K562 (cell line): ENCODE results near the gene SORCS2. TPM values are rescaled to one million over a fixed set of nuclear protein-coding genes. Genes with fewer than 3 reads are reported as not detected.

Experiments used
- CBX1 ChIP-seq: sonication (generic); IDR thresholded peaks from 2 replicates; pipeline ENCODE4 v1.6.1; 2016; ENCODE audit warnings: antibody characterized with exemption, low read depth, mild to moderate bottlenecking
- CREB1 ChIP-seq, 2 experiments: sonication (generic) in 1 of 2; formaldehyde crosslinking in 1 of 2; IDR thresholded peaks; 2 replicates each; pipeline versions ENCODE4 v1.6.1 to v1.8.0; 2012 to 2022; ENCODE audit warnings: inconsistent platforms in 1 of 2, mild to moderate bottlenecking in 1 of 2, missing genetic modification reagents in 1 of 2, moderate library complexity in 1 of 2
- DIDO1 ChIP-seq: fragments of 450-650 bp; IDR thresholded peaks from 2 replicates; pipeline ENCODE4 v1.6.1; 2016; ENCODE audit warnings: low read depth, missing biosample characterization, missing genetic modification characterization
- ELF2 ChIP-seq: fragments of 250-450 bp; sonication (Bioruptor Pico); IDR thresholded peaks from 2 replicates; pipeline ENCODE4 v1.5.0; 2021; ENCODE audit warnings: mild to moderate bottlenecking
- FOXO4 ChIP-seq: fragments of 450-650 bp; formaldehyde crosslinking; IDR thresholded peaks from 2 replicates; pipeline ENCODE4 v1.4.0; 2020; ENCODE audit warnings: mild to moderate bottlenecking, moderate library complexity
- GABPB2 ChIP-seq: fragments of 250-450 bp; sonication (Bioruptor Pico); conservative IDR thresholded peaks from 2 replicates; pipeline ENCODE4 v1.5.1; 2021; ENCODE audit warnings: mild to moderate bottlenecking
- HLTF ChIP-seq: fragments of 450-650 bp; IDR thresholded peaks from 2 replicates; pipeline ENCODE4 v1.6.1; 2016
- PRMT5 ChIP-seq: sonication (generic); formaldehyde crosslinking; IDR thresholded peaks from 2 replicates; pipeline ENCODE4 v1.5.0; 2020; ENCODE audit warnings: missing genetic modification reagents
- SNRNP70 ChIP-seq: fragments of 200-400 bp; formaldehyde crosslinking; optimal IDR thresholded peaks from 2 replicates; pipeline ENCODE3; 2017; ENCODE audit warnings: low read depth, low read length
- TBP ChIP-seq: optimal IDR thresholded peaks from 2 replicates; pipeline ENCODE3; 2011; ENCODE audit warnings: low read depth, low read length, improper control_type of control experiment
- ZNF398 ChIP-seq: fragments of 250-450 bp; sonication (Bioruptor Pico); IDR thresholded peaks from 2 replicates; pipeline ENCODE4 v1.8.0; 2021; ENCODE audit warnings: moderate library complexity, mild to moderate bottlenecking, inconsistent platforms
- ZNF592 ChIP-seq: fragments of 450-650 bp; IDR thresholded peaks from 2 replicates; pipeline ENCODE4 v1.6.1; 2017; ENCODE audit warnings: antibody characterized with exemption, mild to moderate bottlenecking
- polyA plus RNA-seq, 8 experiments: library from polyadenylated mRNA; depleted of rRNA in 4 of 8; stranded (reverse) in 5 of 8; unstranded in 3 of 8; fragments of >200 nt; fragmentation: Nextera tagmentation in 2 of 8; fragmentation: Illumina TruSeq in 1 of 8; extraction: Ambion mirVana in 2 of 8; extraction: Trizol in 1 of 8; gene quantifications; 2 replicates each; pipeline versions ENCODE4 v1.2.1 to v1.2.3, GENCODE V29; 2011 to 2014; ENCODE audit warnings: inconsistent platforms in 1 of 8, missing spikeins in 1 of 8
- total RNA-seq, 7 experiments: library from RNA; depleted of rRNA in 6 of 7; stranded (reverse); fragments of >200 nt in 6 of 7; fragmentation: Illumina TruSeq in 2 of 7; extraction: Trizol in 2 of 7; gene quantifications; 2 replicates each; pipeline versions ENCODE4 v1.2.1 to v1.2.3, GENCODE V29; 2011 to 2021; ENCODE audit warnings: low replicate concordance in 1 of 7

SORCS2 gene
- total and polyA plus RNA-seq, 9 of the 15 experiments (the other 6 are each of a cell fraction or from before 2014, with no cell fraction given): not detected

GRCh38 chr4:7678318-7678852 lies 486.0 kb downstream of the SORCS2 start (continued):
- no peak for TF ChIP-seq ZNF398 (CRISPR knock-in tag)
- TF ChIP-seq CREB1 (IDR thresholded peaks at IDR 0.05): no peak
- TF ChIP-seq CREB1 (CRISPR knock-in tag; IDR thresholded peaks at IDR 0.05): no peak
- no peak for TF ChIP-seq GABPB2 (CRISPR knock-in tag)
- no peak for TF ChIP-seq FOXO4 (CRISPR knock-in tag)
- TF ChIP-seq TBP: no peak
- no peak for TF ChIP-seq DIDO1 (tag)
- TF ChIP-seq HLTF: no peak
- TF ChIP-seq SNRNP70: no peak
- no peak for TF ChIP-seq ELF2 (CRISPR knock-in tag)
- no peak for TF ChIP-seq ZNF592
- 0 out of 2 replicates have a peak, but pooled peaks have one; percentile 34 for TF ChIP-seq CBX1
- no peak for TF ChIP-seq PRMT5 (CRISPR knock-in tag)
